PC-3 (cell line): ENCODE measurements around the gene THADA.

Source experiments
- CTCF ChIP-seq: fragments of 300-600 bp; sonication (generic); conservative IDR thresholded peaks from 2 replicates; pipeline ENCODE4 v1.5.1; 2017; ENCODE audit warnings: antibody characterized with exemption, low read depth, mild to moderate bottlenecking, low read length
- EZH2 ChIP-seq: fragments of 300-600 bp; sonication (generic); IDR thresholded peaks from one replicate; pipeline ENCODE4 v1.6.1; 2017; ENCODE audit warnings: antibody characterized with exemption, mild to moderate bottlenecking, low read length; ENCODE audit not compliant: unreplicated experiment
- EZH2phosphoT487 ChIP-seq: fragments of 300-600 bp; sonication (generic); IDR thresholded peaks from 2 replicates; pipeline ENCODE4 v1.6.1; 2018; ENCODE audit warnings: mild to moderate bottlenecking, antibody characterized with exemption, low read length, borderline replicate concordance

GRCh38 chr2:43370705-43371104 is 225.1 kb downstream of the THADA start:
- no peak for TF ChIP-seq CTCF
- TF ChIP-seq EZH2phosphoT487: no peak
- no peak for TF ChIP-seq EZH2
